ENCODE measurements around the gene PLXNA2. TPM values are rescaled to one million over a fixed set of nuclear protein-coding genes. Genes with fewer than 3 reads are reported as not detected.

The PLXNA2 gene
- total and polyA plus RNA-seq, 2 of the 8 experiments (the other 6 are each of a cell fraction or from before 2014, with no cell fraction given), result 0.33 to 1.5 TPM

- no peak overlapping the region for H2BK15ac ChIP-seq (ENCODE audit: low read length)
- no peak overlapping the region for H3K4ac ChIP-seq (replicated peaks; ENCODE audit: insufficient read length, low read depth, low read length)
- no peak overlapping the region for H2BK20ac ChIP-seq (ENCODE audit: low read length)
- no peak overlapping the region for H4K5ac ChIP-seq (ENCODE audit: insufficient read length, low read depth, low read length)
- H3K4me3 ChIP-seq (ENCODE audit: extremely low read depth in 1 of 4, insufficient read depth in 2 of 4, low read depth in 3 of 4, low read length in 4 of 4), result no peak overlapping the region
- no peaks in the 10 kb centered on the region for H3K36me3 ChIP-seq (ENCODE audit: control insufficient read depth in 2 of 4, insufficient read depth in 4 of 4, low read length in 3 of 4)
- ChIA-PET POLR2A (ENCODE audit: partially characterized antibody) (no interaction called here), CTCF (ENCODE audit: partially characterized antibody) (interaction anchor here (1.0 kb wide), 1 partner anchor 20 kb away, joined by 3 read pairs; no protein-coding TSS in a partner anchor)
- H3K27ac ChIP-seq (ENCODE audit: low read depth, low read length), result no peak overlapping the region
- H3K79me2 ChIP-seq (ENCODE audit: control insufficient read depth in 1 of 2, insufficient read depth in 2 of 2, low read length in 2 of 2), result no peaks in the 10 kb centered on the region
- H3K27me3 ChIP-seq (replicated peaks in 1 of 4; ENCODE audit: control insufficient read depth in 3 of 4, extremely low read depth in 1 of 4, insufficient read depth in 3 of 4, low read length in 3 of 4), result no peaks in the 10 kb centered on the region
- no peak overlapping the region for H3K18ac ChIP-seq (ENCODE audit: extremely low read depth, low read length)
- H4K91ac ChIP-seq (replicated peaks; ENCODE audit: insufficient read length, low read length), result no peak overlapping the region
- H2BK120ac ChIP-seq (replicated peaks; ENCODE audit: low read depth, low read length), result no peak overlapping the region
- no peak overlapping the region for H2BK12ac ChIP-seq (ENCODE audit: low read depth, low read length)
- H4K8ac ChIP-seq (ENCODE audit: extremely low read depth, insufficient read depth, low read length), result no peak overlapping the region
- H3K23ac ChIP-seq (ENCODE audit: insufficient read length), result no peak overlapping the region
- H4K20me1 ChIP-seq (replicated peaks in 1 of 2; ENCODE audit: control insufficient read depth in 1 of 2, insufficient read depth in 2 of 2, low read length in 2 of 2), result no peaks in the 10 kb centered on the region
- H3K4me1 ChIP-seq (replicated peaks in 1 of 4; ENCODE audit: control insufficient read depth in 3 of 4, insufficient read depth in 4 of 4, low read length in 3 of 4), result no peaks in the 10 kb centered on the region
- H3K56ac ChIP-seq (replicated peaks; ENCODE audit: insufficient read length, low read depth, low read length), result no peak overlapping the region
- no peak overlapping the region for H2BK5ac ChIP-seq (ENCODE audit: low read depth, low read length)
- no peaks in the 10 kb centered on the region for H3K79me1 ChIP-seq (ENCODE audit: low read depth, low read length)
- WGBS, 2 experiments (ENCODE audit: extremely low coverage in 1 of 2, insufficient coverage in 1 of 2, insufficient read length in 1 of 2, insufficient replicate concordance in 2 of 2, low coverage in 1 of 2, low lambda C conversion rate in 2 of 2, missing lambda C conversion rate in 1 of 2), result 85% methylated on average over 1 of the region's 1 CpG; no CpG with 5 or more reads in 1 of the 2 experiments
- H3K4me2 ChIP-seq (ENCODE audit: insufficient read depth in 1 of 2, low read depth in 2 of 2, low read length in 2 of 2), result no peak overlapping the region
- DNase-seq (ENCODE audit: low read depth in 1 of 2, low spot score in 2 of 2) (no peak), FAIRE-seq (no peak)
- H3K23me2 ChIP-seq (ENCODE audit: low read depth, low read length), result no peaks in the 10 kb centered on the region
- no peak overlapping the region for H2AFZ ChIP-seq (ENCODE audit: low read length)
- no peak overlapping the region for H3K9ac ChIP-seq (replicated peaks in 1 of 4; ENCODE audit: extremely low read depth in 1 of 4, low read depth in 3 of 4, low read length in 3 of 4)
- H3K9me3 ChIP-seq (ENCODE audit: insufficient read depth in 2 of 2, low read depth in 1 of 2, low read length in 1 of 2), result no peaks in the 10 kb centered on the region
- no peak overlapping the region for H2AK5ac ChIP-seq (ENCODE audit: low read depth, low read length)
- H3K14ac ChIP-seq (ENCODE audit: insufficient read length), result no peak overlapping the region
- TF ChIP-seq BACH1 (IDR thresholded peaks at IDR 0.05; ENCODE audit: low read length) (no peak), SAP30 (IDR thresholded peaks at IDR 0.05; ENCODE audit: insufficient read depth, insufficient replicate concordance, low read length) (no peak), HDAC2 (IDR thresholded peaks at IDR 0.05; ENCODE audit: borderline replicate concordance in 1 of 2, low read depth in 2 of 2, low read length in 2 of 2) (no peak), BCL11A (IDR thresholded peaks at IDR 0.05; ENCODE audit: low read depth in 2 of 2, low read length in 2 of 2) (no peak), POU5F1 (IDR thresholded peaks at IDR 0.05; ENCODE audit: low read depth, low read length) (no peak), TAF7 (optimal IDR thresholded peaks at IDR 0.05; ENCODE audit: borderline replicate concordance, low read depth, low read length) (no peak), SIX5 (IDR thresholded peaks at IDR 0.05; ENCODE audit: low read depth, low read length) (no peak), RBBP5 (IDR thresholded peaks at IDR 0.05; ENCODE audit: borderline replicate concordance, low read depth, low read length) (no peak), CTBP2 (IDR thresholded peaks at IDR 0.05; ENCODE audit: borderline replicate concordance, insufficient read depth, insufficient read length, low read length) (no peak), SIN3A (conservative IDR thresholded peaks at IDR 0.05 in 1 of 2, IDR thresholded peaks at IDR 0.05 in 1 of 2; ENCODE audit: low read depth in 1 of 2, low read length in 2 of 2) (no peak), CHD2 (IDR thresholded peaks at IDR 0.05; ENCODE audit: low read length) (no peak), MAFK (IDR thresholded peaks at IDR 0.05; ENCODE audit: low read depth, low read length) (no peak), YY1 (IDR thresholded peaks at IDR 0.05; ENCODE audit: low read depth, low read length) (no peak), SP1 (IDR thresholded peaks at IDR 0.05; ENCODE audit: low read depth, low read length) (no peak)
These were observed 266.3 kb downstream of the PLXNA2 start for GRCh38 chr1:207977876-207978275.
